Colonic mucosa (tissue), 4 donors: ENCODE results near the gene F12. TPM values are rescaled to one million over a fixed set of nuclear protein-coding genes. Genes with fewer than 3 reads are reported as not detected.

Experiments
- DNase-seq: peaks from one replicate; pipeline ENCODE4 v3.0.0-alpha.2; 2020
- H3K27ac ChIP-seq: fragments of 200-600 bp; one replicate; pipeline ENCODE4 v1.8.0; 2021
- H3K27me3 ChIP-seq: fragments of 200-600 bp; one replicate; pipeline ENCODE4 v1.8.0; 2021
- H3K36me3 ChIP-seq: fragments of 200-600 bp; one replicate; pipeline ENCODE4 v1.8.0; 2021
- H3K4me1 ChIP-seq: fragments of 200-600 bp; one replicate; pipeline ENCODE4 v1.8.0; 2021; ENCODE audit warnings: mild to moderate bottlenecking
- H3K4me3 ChIP-seq: fragments of 200-600 bp; one replicate; pipeline ENCODE4 v1.8.0; 2021
- H3K9ac ChIP-seq, 2 donors: one replicate each; pipeline ENCODE4 v1.7.0; 2013; ENCODE audit warnings: control low read depth in 2 of 2, low read depth in 2 of 2, low read length in 2 of 2
- H3K9me3 ChIP-seq: fragments of 200-600 bp; one replicate; pipeline ENCODE4 v1.8.0; 2021
- CTCF ChIP-seq: fragments of 200-600 bp; IDR thresholded peaks from one replicate; pipeline ENCODE4 v1.8.0; 2022; ENCODE audit warnings: antibody characterized with exemption, mild to moderate bottlenecking
- intact Hi-C: fragments of 100-400 bp; cut with DNase I; formaldehyde crosslinking; loops from one replicate; pipeline ENCODE4 v1.14.1; 2022
- total RNA-seq, 2 donors: library from RNA; stranded (reverse); fragmentation: NEBNext Ultra II Directional in 1 of 2; extraction: Animal tissue kit (Norgen Biotek cat#: 25700) in 1 of 2; gene quantifications; one replicate each; pipeline ENCODE4 v1.2.1, GENCODE V29; 2021
- donor health status: healthy.
- donor health status: DM: no; HTN: no; CAD: no.
- donor health status: DM: no; HTN: no; CAD: no.

Gene F12
- total RNA-seq, 2 donors from 2014 or later = 14.7 to 34.0 TPM

GRCh38 chr5:177370488-177371119, 38.8 kb downstream of the F12 start:
- H3K27ac ChIP-seq = no peak overlapping the region
- TF ChIP-seq CTCF = no peak
- no peaks in the 10 kb centered on the region for H3K27me3 ChIP-seq
- H3K4me1 ChIP-seq = peaks cover 10% of the 10 kb centered on the region
- peak; percentile 91 for DNase-seq
- intact Hi-C loops = no loop called here
- H3K9me3 ChIP-seq = no peaks in the 10 kb centered on the region
- peak overlapping the region in 1 of 2 donors; percentile 45 for H3K9ac ChIP-seq
- H3K4me3 ChIP-seq = peak overlapping the region; percentile 31
- no peaks in the 10 kb centered on the region for H3K36me3 ChIP-seq

- Histone ChIP-seq H3K27me3 (no peaks in the 10 kb centered on the region), H3K27ac (no peak overlapping the region), H3K4me3 (no peak overlapping the region), H3K9ac (no peak overlapping the region), H3K36me3 (no peaks in the 10 kb centered on the region), H3K4me1 (peaks cover 10% of the 10 kb centered on the region), H3K9me3 (no peaks in the 10 kb centered on the region)
- no peak for DNase-seq
- no peak for TF ChIP-seq CTCF
- intact Hi-C loops = no loop called here
These were observed 39.5 kb downstream of the F12 start for GRCh38 chr5:177369645-177370440.

- intact Hi-C loops = no loop called here
- Histone ChIP-seq H3K27ac (no peak overlapping the region), H3K9ac (no peak overlapping the region), H3K4me3 (no peak overlapping the region), H3K27me3 (no peaks in the 10 kb centered on the region), H3K9me3 (no peaks in the 10 kb centered on the region), H3K36me3 (no peaks in the 10 kb centered on the region), H3K4me1 (peaks cover 10% of the 10 kb centered on the region)
- TF ChIP-seq CTCF = peak; percentile 52
- DNase-seq = no peak
These were observed 40.3 kb downstream of the F12 start for GRCh38 chr5:177368869-177369644.

GRCh38 chr5:177367981-177368868, 41.1 kb downstream of the F12 start:
- Histone ChIP-seq H3K27me3 (no peaks in the 10 kb centered on the region), H3K4me1 (peaks cover 10% of the 10 kb centered on the region), H3K36me3 (no peaks in the 10 kb centered on the region), H3K9me3 (no peaks in the 10 kb centered on the region), H3K27ac (no peak overlapping the region), H3K9ac (no peak overlapping the region), H3K4me3 (no peak overlapping the region)
- intact Hi-C loops = no loop called here
- no peak for TF ChIP-seq CTCF
- DNase-seq = no peak
